Measurements from ENCODE around the gene DAPK1. TPM values are rescaled to one million over a fixed set of nuclear protein-coding genes. Genes with fewer than 3 reads are reported as not detected.
"Not testable (repeated sequence)": the region's sequence is repeated elsewhere in the genome, so short reads cannot be mapped to it uniquely, and the experiment has no call there.

Gene DAPK1
- total RNA-seq, 1 donor from 2014 or later = 196 TPM

DNA sequence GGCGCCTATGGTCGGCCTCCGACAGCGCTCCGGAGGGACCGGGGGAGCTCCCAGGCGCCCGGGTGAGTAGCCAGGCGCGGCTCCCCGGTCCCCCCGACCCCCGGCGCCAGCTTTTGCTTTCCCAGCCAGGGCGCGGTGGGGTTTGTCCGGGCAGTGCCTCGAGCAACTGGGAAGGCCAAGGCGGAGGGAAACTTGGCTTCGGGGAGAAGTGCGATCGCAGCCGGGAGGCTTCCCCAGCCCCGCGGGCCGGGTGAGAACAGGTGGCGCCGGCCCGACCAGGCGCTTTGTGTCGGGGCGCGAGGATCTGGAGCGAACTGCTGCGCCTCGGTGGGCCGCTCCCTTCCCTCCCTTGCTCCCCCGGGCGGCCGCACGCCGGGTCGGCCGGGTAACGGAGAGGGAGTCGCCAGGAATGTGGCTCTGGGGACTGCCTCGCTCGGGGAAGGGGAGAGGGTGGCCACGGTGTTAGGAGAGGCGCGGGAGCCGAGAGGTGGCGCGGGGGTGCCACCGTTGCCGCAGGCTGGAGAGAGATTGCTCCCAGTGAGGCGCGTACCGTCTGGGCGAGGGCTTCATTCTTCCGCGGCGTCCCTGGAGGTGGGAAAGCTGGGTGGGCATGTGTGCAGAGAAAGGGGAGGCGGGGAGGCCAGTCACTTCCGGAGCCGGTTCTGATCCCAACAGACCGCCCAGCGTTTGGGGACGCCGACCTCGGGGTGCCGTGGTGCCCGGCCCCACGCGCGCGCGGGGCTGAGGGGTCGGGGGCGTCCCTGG is 561 bp downstream of the DAPK1 start:
- TF ChIP-seq, protein P1, sequence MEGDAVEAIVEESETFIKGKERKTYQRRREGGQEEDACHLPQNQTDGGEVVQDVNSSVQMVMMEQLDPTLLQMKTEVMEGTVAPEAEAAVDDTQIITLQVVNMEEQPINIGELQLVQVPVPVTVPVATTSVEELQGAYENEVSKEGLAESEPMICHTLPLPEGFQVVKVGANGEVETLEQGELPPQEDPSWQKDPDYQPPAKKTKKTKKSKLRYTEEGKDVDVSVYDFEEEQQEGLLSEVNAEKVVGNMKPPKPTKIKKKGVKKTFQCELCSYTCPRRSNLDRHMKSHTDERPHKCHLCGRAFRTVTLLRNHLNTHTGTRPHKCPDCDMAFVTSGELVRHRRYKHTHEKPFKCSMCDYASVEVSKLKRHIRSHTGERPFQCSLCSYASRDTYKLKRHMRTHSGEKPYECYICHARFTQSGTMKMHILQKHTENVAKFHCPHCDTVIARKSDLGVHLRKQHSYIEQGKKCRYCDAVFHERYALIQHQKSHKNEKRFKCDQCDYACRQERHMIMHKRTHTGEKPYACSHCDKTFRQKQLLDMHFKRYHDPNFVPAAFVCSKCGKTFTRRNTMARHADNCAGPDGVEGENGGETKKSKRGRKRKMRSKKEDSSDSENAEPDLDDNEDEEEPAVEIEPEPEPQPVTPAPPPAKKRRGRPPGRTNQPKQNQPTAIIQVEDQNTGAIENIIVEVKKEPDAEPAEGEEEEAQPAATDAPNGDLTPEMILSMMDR (IDR thresholded peaks at IDR 0.05) = no peak
- no peaks in the 10 kb centered on the region for H3K36me3 ChIP-seq
- peak; percentile 70 for DNase-seq
- ATAC-seq = peak; percentile 85
- peak overlapping the region; percentile 81 for H3K4me3 ChIP-seq
- H3K9me3 ChIP-seq = no peaks in the 10 kb centered on the region
- H3K27me3 ChIP-seq (ENCODE audit: low read depth) = no peaks in the 10 kb centered on the region
- intact Hi-C loops (cut with DNase I) = no loop called here
- peaks cover 45% of the 10 kb centered on the region for H3K4me1 ChIP-seq
- peak overlapping the region; percentile 90 for H3K27ac ChIP-seq

- TF ChIP-seq, protein P1 (IDR thresholded peaks at IDR 0.05) = no peak
- Histone ChIP-seq H3K36me3 (no peaks in the 10 kb centered on the region), H3K4me3 (peak overlapping the region; percentile 81), H3K9me3 (no peaks in the 10 kb centered on the region), H3K27ac (peak overlapping the region; percentile 90), H3K4me1 (peaks cover 52% of the 10 kb centered on the region), H3K27me3 (ENCODE audit: low read depth) (no peaks in the 10 kb centered on the region)
- no peak for ATAC-seq
- intact Hi-C loops (cut with DNase I) = no loop called here
- DNase-seq = no peak
Observed at GRCh38 chr9:87498811-87499360, 1.2 kb downstream of the DAPK1 start.

DNA sequence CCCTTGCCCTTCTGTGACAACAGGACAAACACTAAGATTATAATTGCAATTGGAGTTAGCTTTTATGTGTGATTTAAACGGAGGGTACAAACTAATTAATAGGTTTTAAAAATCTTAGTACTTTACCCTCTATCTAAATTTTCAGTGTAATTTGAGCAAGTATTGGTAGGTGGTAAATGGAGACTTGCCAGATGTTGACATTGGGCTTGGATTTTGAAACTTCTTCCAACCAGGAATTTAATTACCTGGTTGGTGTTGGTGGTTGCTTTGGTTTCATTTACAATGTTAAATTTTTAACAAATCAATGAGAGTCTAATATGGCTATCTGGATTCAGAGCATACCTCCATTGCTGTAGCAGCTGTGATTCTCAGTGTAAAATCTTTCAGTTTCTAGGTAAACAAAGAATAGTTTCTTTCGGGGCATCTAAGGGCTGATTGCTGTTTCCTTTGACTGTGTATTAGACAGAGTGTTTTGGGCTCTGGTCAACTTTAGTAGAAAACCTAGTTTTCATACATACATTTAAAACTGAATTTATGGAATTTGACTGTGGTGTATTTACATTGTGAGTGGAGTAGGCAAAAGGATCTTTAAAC is 1.9 kb downstream of the DAPK1 start:
- peak overlapping the region; percentile 90 for H3K27ac ChIP-seq
- intact Hi-C loops (cut with DNase I) = no loop called here
- peak overlapping the region; percentile 81 for H3K4me3 ChIP-seq
- no peaks in the 10 kb centered on the region for H3K27me3 ChIP-seq (ENCODE audit: low read depth)
- ATAC-seq = no peak
- no peaks in the 10 kb centered on the region for H3K9me3 ChIP-seq
- TF ChIP-seq, protein P1 (IDR thresholded peaks at IDR 0.05) = no peak
- DNase-seq = no peak
- H3K36me3 ChIP-seq = no peaks in the 10 kb centered on the region
- peaks cover 57% of the 10 kb centered on the region for H3K4me1 ChIP-seq

DNA sequence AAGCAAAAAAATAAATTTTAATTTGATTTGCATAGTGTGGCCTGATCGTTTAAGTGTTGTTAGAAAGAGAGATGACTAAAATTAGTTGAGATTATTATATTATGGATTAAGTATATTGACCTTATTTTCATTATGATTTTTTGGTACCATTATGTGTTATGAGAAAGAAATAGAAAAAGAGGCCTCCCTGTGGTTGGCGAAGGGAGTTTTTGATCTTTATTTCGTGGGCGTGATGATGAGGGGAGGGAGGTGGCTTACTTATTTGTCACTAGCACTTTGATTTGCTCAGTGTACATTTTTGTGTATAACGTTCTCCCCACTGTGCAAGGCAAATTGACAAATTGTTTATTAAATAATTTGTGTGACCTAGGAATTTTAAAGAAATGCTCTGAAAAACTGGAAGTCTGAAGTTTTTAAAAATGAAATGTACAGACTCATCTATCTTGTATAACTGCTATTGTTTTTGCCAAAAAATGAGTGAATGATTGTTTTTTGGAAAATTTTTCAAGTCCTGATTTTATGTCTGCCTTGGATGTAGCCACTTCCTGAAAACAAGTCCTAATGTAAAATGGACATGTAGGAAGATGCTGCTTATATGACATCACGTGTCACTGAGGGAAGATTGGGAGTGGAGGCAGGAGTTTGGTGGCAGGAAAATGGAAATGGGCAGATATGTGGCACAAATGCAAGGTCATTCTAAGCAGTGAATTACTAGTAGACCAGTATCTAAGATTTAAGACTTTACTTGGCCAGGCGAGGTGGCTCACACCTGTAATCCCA is 3.0 kb downstream of the DAPK1 start:
- TF ChIP-seq, protein P1 (IDR thresholded peaks at IDR 0.05) = no peak
- Histone ChIP-seq H3K27me3 (ENCODE audit: low read depth) (no peaks in the 10 kb centered on the region), H3K36me3 (no peaks in the 10 kb centered on the region), H3K9me3 (no peaks in the 10 kb centered on the region), H3K27ac (peak overlapping the region; percentile 22), H3K4me1 (peaks cover 61% of the 10 kb centered on the region), H3K4me3 (peak overlapping the region; percentile 81)
- no peak for DNase-seq
- ATAC-seq = no peak
- intact Hi-C loops (cut with DNase I) = no loop called here

GRCh38 chr9:87501271-87501656 is 3.6 kb downstream of the DAPK1 start:
- H3K27me3 ChIP-seq (ENCODE audit: low read depth); H3K9me3 ChIP-seq; DNase-seq; intact Hi-C loops (cut with DNase I); H3K4me3 ChIP-seq; ATAC-seq; H3K36me3 ChIP-seq: not testable (repeated sequence)
- Histone ChIP-seq H3K27ac (peak overlapping the region; percentile 22), H3K4me1 (peaks cover 59% of the 10 kb centered on the region)
